ENCODE results near the gene OR6X1.

Gene OR6X1, protein sequence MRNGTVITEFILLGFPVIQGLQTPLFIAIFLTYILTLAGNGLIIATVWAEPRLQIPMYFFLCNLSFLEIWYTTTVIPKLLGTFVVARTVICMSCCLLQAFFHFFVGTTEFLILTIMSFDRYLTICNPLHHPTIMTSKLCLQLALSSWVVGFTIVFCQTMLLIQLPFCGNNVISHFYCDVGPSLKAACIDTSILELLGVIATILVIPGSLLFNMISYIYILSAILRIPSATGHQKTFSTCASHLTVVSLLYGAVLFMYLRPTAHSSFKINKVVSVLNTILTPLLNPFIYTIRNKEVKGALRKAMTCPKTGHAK

DNA sequence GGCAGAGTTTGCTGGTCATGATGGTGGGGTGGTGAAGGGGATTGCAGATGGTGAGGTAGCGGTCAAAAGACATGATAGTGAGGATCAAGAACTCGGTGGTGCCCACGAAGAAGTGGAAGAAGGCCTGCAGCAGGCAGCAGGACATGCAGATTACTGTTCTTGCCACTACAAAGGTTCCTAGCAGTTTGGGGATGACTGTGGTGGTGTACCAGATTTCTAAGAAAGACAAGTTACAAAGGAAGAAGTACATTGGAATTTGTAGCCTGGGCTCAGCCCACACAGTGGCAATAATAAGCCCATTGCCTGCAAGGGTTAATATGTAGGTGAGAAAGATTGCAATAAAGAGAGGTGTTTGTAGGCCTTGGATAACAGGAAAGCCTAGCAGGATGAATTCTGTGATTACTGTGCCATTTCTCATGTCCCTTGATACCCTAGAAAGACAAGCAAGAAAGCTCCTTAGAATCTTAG, at the start of gene OR6X1:
TSS of gene OR6X1 (minus strand) at position 418 of the 468 bp plus-strand sequence. CDS start at position 418, 0 bp downstream.
- no peak for DNase-seq (ENCODE audit: low read depth)

DNA sequence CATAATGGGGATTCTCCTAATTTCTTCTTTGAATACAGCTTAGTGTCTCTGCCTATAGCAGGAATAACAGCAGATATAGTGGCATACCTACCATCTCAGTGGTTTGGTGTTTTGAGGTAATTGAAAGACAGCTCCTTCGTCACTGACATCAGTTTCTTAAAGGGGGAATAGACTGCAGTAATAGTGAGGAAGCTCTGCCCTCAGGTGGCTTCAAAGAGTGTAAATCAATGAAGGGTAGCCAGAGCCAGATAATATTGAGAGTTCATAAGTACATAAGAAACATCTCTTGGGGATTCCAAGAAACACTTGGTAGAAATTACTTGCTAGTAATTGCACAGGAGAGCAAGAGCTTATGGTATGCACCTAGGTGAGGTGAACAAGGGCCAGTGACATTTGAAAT, 47.4 kb upstream of the OR6X1 start:
- DNase-seq (ENCODE audit: low read depth) = no peak

DNA sequence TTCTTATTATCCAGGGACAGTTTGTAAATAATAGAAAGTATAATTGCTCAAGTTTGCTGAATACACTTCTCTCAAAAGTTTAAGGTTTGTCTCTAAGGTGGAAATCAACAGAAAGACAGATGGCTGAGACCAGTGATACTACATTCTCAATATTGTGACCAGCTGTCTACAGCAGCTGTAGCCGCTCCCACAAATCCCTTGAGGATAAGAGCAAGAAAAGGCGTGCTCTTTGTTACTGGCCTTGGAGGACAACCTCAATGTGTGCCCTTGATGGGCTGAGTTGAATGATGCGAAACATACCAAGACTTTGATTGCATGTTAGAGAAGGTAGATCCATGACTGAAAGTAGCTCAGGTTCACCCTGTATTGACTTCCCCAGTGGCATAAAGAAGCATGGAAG, 45.7 kb upstream of the OR6X1 start:
- no peak for DNase-seq (ENCODE audit: low read depth)

DNA sequence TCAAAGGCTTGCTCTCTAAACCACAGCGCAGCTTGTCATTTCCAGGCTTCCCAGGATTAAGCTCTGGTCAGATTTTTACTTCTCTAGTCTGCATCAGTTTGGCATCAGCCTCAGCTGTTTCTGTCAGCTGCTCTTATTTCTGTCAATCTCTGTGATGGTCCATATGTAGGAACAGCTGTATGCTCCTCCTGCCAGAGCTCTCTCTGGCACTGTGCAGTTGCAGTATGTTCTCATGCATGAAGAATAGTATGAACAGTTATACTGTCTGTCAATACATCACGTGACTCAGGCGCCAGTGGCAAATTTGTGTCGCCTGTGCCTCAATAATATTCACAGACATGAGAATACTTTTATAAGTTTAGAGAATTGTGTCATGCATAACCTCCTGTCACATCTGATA, 45.1 kb upstream of the OR6X1 start:
- DNase-seq (ENCODE audit: low read depth) = no peak

DNA sequence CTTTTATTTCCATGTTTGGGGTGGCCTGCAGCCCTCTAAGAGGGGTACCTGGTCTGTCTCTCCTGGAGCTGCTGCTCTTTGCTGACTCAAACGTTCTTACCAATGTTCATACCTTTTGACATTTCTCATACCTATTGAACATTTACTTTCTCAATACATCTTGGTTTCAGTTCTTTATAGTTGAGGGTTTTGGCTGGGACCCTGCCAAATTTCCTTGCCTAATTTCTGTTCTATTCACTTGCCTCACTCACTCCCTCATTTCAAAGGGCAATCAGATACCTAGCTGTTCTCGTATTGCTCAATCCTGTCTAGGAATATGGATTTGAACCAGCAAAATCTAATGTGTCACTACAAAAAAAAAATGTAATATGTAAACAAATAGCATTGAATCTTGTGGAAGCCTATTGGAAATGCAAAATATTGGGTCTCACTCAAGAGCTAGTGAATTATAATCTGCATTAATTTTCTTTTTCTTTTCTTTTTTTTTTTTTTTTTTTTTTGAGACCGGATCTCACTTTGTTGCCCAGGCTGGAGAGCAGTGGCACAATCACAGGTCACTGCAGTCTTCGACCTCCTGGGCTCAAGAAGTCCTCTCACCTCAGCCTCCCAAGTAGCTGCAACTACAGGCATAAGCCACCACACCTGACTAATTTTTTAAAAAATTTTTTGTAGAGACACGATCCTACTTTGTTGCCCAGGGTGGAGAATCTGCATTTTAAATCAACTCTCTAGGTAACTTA, 44.4 kb upstream of the OR6X1 start:
- DNase-seq (ENCODE audit: low read depth) = no peak

DNA sequence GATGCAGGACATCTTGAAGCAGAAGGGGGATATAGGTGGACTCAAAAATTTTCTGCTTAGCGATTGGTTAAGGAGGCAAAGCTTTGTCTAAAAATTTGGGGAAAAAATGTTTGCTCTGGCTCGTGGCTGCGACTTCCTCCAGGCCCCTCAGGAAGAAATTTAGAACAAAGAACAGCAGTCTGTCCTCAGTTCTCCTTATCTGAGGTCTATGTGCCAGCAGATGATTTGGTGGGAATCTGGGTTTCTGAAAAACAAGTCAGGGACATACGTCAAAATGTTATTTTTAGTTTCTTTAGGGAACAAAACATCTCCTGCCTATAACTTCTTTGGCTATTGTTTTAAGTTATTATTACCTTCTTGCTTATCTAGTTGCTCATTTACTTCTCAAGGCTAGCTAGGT, 43.8 kb upstream of the OR6X1 start:
- DNase-seq (ENCODE audit: low read depth) = no peak

DNA sequence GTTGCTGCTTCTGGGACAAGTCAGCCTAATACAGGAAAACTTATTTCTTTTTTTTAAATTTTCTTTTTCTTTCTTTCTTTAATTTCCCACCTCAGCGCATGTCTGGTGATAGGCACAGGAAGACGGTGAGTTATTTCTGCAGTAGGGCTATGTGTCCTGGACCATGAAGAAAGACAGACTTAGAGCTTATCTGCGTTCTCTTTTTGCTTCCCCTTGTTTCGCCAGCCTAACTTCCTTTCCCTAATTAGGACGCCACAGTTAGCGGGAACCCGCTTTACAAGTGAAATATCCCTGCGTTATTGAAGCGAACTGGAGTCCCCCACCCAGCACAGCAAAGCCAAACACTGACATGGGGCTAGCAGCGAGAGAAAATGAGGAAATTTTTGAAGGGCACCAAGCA, 43.2 kb upstream of the OR6X1 start:
- no peak for DNase-seq (ENCODE audit: low read depth)

DNA sequence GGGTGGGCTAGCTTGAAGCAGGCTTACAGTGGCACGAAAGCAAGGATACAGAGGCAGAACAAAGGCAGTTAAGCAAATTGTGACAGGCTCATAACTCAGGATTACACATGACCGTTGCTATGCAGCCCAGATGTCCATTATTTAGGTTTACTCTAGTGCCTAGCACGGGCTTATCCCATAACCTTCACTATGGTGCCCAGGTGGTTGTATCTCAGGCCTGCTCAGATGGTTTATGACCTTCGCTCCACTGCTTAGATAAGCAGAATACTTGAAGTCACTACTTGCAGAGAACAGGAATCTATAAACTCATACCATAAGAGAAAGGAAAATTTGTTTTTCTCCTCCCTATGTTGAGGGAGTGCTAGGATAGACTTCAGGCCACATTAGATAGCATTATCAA, 42.8 kb upstream of the OR6X1 start:
- no peak for DNase-seq (ENCODE audit: low read depth)

DNA sequence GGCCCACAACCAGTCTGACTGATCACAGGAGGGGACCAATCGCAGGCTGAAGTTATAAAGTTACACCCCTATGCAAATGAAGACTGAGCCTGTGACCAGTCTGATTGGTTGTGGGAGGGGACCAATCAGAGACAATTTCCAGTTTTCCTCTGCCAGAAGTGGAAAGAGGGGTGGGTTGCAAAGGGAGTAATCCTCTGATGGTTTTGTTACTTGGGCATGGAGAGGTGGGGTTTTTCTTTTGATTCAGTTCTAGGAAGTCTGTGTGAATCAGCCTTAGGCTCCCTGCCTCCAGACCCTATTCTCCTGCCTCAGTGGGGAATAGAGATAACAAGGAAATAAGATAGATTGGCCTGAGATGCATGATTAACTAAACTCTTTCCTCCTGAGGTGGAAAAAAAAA, 41.9 kb upstream of the OR6X1 start:
- DNase-seq (ENCODE audit: low read depth) = no peak

DNA sequence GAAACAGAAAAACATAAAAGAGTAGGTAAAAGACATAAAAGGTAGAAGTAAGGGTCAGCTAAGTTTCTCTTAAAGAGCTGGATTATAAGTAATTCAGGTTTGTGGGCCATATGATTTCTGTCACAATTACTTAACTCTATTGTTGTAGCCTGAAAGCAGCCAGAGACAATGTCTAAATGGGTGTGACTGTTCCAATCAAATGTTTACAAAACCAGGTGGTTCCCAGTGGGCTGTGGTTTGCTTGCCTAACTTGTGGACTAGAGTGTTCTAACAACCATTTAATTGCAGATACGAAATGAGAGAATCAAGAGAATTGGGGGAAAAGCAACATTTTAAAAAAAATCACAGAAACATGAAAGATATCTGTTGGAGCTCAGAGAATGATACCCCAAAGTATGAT, 29.2 kb upstream of the OR6X1 start:
- no peak for DNase-seq (ENCODE audit: low read depth)

DNA sequence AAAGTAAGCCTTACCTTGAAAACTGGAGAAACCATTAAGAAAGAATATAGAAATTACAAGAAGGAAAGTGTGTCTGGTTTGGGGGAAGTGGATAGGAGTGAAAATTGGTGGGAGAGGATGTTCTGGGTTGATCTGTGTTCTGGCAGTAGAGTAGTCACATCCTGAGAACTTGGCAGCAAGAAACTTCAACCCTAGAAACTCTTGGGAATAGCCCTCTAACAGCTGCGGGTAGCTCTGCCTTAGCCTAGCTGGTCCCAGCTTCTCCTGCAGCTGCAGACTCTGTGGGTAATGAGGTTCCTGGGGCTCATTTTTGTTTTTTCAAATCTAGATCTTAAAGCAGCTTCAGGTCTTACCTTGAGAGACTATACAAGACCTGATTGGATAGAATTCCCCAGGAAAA, 24.2 kb upstream of the OR6X1 start:
- DNase-seq (ENCODE audit: low read depth) = no peak

DNA sequence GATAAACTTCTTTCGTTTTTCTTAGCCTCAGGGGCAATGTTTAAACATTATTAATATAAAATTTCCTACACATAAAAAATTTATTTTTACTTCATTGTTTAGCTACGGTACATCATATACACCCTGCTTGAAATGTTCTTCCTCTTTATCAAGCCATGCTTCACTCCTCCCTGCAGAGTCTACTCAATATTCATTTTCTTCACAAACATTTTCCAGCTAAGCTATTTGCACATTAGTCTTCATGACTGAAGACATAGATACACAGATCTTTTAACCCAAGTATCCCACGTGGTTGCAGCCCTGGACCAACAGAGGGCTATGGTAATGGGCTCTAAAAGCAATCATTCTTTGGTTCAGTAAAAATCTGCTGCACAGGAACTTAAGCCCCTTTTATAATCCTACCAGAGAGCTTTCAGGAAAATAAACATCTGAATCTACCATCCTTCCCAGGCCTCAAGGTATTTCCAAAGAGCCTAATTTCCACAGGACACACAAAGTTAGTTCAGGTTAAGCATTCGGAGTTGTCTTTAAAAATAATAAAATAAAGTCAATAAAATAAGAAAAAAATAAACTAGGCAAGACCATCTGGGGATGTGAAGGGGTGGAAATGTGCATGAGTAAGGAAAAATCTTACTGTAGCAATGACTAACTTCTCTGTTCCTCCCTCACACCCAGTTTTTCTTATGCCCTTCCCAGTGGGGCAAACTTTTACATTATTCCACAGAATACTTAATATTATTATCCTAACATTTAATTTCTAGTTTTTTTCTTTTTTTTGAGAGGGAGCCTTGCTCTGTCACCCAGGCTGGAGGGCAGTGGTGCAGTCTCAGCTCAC, 21.6 kb upstream of the OR6X1 start:
- no peak for DNase-seq (ENCODE audit: low read depth)

DNA sequence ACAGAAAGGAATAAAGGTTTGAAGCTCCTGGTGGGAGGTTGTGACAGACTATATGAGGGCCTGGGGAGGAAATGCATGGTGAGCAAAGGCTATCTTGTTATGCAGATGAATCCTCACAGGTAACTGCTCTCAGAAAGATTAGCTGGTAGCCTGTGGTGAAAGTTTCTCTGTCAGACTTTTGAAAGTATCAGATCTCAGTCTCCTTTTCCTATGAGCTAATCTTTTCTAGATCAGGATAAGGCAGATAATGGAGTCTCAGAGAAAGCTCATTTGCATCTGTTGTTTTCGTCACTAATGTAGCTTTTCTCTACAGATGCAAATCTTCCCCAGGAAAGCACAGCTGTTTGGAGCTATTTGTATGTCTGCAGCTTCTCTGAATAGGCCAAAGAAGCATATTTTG, 21.0 kb upstream of the OR6X1 start:
- no peak for DNase-seq (ENCODE audit: low read depth)

DNA sequence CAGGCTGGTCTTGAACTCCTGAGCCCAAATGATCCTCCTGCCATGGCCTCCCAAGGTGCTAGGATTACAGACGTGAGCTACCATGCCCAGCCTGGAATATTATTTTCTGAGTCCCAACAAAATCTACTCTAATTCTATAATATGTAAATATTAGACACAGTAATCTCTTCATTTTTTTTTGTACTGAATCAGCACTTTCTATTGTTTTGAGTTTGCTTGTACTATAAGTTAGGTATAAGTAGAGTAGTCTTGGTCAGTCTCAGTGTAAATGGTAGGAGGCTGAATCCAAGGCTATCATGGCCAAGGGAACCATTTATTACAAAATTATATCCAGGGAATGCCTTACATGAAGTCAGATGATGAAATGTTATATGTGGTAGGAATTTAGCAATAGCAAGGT, 19.6 kb upstream of the OR6X1 start:
- DNase-seq (ENCODE audit: low read depth) = no peak

DNA sequence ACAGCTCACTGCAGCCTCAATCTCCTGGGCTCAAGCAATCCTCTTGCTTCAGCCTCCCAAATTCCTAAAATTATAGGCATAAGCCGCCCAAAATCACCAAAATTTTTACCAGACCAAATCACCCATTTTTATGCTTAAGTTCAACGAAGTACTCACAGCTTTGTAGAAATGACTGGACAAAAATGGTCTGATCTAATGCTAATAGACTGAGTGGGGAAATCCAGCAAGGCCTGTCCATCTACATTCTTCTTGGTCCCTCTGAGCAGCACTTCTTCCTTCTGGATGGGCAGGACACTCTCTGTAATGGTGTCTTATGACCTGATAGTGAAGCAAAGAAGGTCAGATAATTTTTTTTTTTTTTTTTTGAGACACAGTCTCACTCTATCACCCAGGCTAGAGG, 18.7 kb upstream of the OR6X1 start:
- no peak for DNase-seq (ENCODE audit: low read depth)

DNA sequence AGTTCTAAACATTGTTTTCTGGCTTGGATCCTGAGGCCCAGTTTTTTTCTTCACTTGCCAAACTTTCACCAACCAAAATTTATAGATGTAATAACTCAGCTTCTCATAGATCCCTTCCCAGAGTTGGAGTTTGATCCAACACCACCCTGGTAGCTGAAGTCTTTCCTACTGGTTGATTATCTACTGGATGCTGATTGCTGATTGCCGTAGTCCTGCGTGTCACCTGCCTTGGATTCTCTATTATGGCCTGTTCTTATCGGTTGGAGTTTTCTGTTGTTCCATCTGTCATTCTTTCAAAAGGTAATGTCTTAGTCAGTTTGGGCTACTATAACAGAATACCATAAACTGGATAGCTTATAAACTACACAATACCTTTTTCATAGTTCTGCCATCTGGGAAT, 17.3 kb upstream of the OR6X1 start:
- DNase-seq (ENCODE audit: low read depth) = no peak

DNA sequence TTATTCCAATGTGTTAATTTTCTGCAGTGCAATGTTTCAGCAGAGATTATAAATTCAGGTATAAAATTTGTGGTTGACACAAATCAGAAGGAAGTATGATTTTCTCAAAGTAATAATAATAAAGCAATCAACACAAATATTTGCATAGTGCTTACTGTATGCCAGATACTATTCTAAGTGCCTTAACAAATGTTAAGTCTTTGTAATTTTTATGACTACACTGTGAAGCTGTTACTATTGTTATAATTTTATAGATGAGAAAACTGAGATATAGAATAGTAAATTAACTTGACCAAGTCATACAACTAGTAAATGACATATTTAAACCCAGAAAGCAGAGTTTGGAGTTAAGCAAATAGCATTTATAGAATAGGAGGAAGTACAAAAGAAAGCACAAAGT, 16.4 kb upstream of the OR6X1 start:
- no peak for DNase-seq (ENCODE audit: low read depth)

DNA sequence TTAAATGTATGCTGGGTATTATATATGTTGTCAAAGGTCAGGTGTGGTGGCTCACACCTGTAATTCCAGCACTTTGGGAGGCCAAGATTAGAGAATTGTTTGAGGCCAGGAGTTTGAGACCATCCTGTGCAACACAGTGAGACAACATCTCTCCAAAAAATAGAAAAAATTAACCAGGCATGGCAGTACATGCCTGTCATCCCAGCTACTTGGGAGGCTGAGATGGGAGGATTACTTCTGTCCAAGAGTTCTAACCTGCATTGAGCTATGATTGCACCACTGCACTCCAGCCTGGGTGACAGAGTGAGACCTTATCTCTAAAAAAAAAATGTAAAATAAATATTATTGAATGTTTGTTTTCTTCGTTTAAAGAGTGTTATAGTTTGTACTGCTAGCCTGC, 11.3 kb upstream of the OR6X1 start:
- no peak for DNase-seq (ENCODE audit: low read depth)

DNA sequence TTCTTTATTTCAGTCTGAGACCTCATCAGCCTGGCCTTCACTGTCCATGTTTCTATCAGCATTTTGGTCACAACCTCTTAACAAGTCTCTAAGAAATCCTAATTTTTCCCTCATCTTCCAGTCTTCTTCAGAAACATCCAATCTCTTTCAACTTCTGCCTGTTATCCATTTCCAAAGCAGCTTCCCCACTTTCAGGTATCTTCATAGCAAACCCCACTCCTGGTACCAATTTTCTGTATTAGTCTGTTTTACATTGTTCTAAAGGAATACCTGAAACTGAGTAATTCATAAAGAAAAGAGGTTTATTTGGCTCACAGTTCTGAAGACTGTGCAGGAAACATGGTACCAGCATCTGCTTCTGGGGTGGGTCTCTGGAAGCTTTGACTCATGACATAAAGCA, 8.1 kb upstream of the OR6X1 start:
- no peak for DNase-seq (ENCODE audit: low read depth)

DNA sequence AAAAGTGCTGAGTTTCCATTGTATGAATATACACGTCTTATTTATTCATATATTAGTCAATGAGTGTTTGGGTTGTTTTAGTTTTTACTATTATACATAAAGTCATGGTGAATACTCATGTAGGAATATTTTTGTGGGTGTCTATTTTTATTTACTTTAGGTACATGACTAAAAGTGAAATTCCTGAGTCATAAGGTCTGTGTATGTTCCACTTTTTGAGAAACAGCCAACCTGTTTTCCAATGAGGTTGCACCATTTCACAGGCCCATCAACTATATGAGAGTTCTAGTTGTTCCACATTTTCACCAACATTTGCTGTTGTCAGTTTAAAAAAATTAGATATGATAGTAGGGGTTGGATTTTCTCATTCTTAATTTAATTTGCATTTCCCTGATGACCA, 6.6 kb upstream of the OR6X1 start:
- no peak for DNase-seq (ENCODE audit: low read depth)

DNA sequence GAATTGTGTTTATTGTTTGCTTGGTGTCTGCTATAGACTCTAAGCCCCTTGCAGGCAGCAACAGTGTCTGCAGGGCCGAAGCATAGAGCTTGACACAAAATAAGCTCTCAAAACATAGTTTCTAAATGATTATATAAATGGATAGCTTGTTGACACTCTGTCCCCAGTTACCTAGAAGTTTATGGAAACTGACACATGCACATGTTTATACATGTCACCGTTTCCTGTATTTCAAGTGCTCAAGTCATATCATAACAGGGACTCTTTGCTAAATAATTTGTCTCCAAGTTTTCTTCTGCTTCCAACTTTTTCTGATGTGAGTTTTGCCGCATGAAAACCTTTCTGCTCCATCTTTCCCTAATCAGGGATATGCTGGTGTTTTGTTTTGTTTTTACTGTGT, 3.7 kb upstream of the OR6X1 start:
- DNase-seq (ENCODE audit: low read depth) = no peak

DNA sequence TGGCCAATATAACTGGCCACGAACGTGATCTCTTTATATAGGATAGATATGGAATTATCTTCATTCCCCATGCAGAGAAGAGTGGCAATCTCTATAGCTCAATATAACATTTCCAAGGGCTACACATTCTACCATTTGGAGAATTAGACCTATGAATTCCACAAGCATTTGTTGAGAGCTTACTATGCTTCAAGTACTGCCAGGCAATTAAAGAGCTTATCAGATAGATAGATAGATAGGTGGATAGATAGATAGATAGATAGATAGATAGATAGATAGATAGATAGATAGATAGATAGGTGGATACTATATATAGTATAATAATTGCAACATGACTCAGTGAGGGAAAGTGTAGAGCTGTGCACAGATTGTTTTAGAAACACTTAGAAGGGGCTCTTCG, 1.5 kb upstream of the OR6X1 start:
- DNase-seq (ENCODE audit: low read depth) = no peak

DNA sequence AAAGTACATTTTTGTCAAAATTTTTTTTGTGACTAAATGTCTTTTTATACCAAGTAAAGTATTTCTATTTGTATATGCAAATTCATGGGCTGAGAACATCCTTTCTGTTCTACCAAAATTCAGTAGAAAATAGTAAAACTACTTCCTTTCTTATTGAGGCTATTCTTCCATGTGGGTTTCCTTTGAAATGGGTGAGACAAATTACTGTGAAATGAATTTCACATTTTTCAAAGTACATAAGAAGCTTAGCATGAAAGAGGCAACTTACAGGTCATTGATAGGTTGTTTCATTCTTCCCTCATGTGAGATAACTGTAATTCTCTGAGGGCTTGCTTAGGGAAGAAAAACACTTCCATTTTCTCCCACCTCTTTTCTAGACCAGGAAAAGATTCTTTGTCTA, 1.0 kb upstream of the OR6X1 start:
- no peak for DNase-seq (ENCODE audit: low read depth)
